Ramos (cell line): ENCODE results near the gene CLIC4.

Source experiments
- in situ Hi-C: fragments of 300-500 bp; cut with MboI; formaldehyde crosslinking; loops from one replicate; pipeline ENCODE4 v1.14.3; 2022; ENCODE audit warnings: low sequenced_read_pairs; ENCODE audit not compliant: unreplicated experiment

Gene CLIC4

DNA sequence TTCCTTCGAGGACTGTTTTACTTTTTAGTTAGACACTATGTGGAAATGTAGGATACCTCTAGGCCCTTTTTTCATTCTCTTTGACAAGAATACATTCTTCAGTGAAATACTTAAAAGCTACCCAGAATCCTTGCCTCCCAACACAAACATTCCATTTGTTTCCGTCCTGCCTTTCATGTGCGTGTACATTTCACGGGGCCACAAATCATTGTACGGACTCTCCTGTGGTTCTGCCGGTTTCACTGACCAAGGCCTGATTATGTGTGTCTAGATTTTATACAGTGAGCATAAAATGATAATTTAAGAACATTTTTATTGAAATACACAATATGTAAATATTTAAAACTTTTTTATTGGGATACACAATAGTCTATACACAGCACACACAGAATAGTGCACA, 108.4 kb downstream of the CLIC4 start:
- in situ Hi-C loops = loop anchor here (10.0 kb wide), 1 partner anchor 201 kb away; no protein-coding TSS in a partner anchor

DNA sequence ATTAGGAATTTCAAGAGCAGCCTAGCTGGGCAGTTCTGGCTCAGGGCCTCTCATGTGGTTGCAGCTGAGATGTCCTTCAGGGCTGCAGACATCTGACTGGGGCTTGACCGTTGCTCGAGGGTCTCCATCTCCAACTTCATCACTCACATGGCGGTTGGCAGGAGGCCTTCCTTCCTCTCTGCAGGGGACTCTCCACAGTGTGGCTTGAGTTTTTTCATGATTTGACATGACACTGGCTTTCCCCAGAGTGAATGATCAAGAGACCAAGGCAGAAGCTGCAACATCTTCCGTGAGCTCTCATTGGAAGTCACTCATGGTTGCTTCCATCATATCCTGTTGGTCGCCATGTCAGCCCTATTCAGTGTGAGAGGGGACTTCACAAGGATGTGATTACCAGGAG, 110.2 kb downstream of the CLIC4 start:
- in situ Hi-C loops = loop anchor here (10.0 kb wide), 1 partner anchor 199 kb away; no protein-coding TSS in a partner anchor

DNA sequence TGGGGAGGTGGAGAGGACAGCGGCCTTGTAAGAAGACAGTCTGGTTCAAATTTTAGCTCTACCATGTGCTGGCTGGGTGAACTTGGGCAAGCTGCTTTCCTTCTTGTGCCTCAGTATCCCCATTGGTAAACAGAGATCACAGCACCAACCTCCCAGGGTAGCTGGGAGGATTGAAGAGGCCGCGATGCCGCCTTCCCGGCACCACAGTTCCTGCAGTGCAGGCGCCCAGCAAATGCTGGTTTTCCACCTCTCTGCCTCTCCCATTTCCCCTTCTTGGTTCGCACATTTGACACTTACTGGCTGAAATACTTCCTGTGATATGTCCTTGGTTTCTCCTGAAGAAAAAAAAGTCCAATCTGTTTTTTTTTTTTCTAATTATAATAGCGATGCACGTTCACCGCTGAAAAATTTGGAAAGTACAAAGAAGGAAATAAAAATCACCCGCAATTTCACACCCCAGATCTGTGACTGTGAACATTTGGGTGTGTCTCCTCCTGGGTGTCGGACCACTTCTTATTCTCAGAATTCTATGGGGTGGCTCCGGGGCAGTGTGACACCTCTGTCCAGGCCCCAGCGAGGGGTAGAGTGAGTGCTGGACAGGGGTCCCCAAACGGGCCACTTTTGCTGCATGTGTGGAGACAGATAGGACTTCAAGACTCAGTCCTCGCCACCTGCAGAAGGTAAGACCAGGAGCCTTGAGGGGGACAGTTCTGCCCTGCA, 111.7 kb downstream of the CLIC4 start:
- in situ Hi-C loops = loop anchor here (10.0 kb wide), 1 partner anchor 198 kb away; no protein-coding TSS in a partner anchor

DNA sequence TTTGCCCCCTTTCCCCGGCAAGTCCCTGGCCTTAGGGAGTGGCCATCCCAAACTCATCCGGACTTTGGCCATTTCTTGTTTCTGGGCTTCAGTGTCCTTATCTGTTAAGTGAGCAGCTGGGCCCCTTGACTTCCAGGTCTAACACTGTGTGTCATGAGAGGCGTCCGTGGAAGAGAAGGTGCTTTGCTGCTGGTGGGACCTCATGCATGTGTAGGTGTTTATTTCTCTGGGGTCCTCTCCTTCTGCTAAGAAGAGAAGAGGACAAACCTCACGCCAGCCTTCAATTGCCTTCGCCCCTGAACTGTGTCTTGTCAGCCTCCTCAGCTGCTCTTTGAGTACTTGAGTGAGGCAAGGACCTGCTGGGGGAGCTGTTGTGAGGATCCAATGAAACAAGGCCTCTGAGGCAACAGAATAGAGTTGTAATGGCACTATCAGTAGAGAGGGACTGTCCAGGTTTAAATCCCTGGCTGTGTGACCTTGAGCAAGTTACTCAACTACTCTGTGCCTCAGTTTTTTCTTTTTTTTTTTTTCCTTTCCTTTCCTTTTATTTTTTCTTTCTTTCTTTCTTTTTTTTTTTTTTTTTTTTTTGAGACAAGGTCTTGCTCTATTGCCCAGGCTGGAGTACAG, 112.4 kb downstream of the CLIC4 start:
- in situ Hi-C loops = loop anchor here (10.0 kb wide), 1 partner anchor 197 kb away; no protein-coding TSS in a partner anchor

DNA sequence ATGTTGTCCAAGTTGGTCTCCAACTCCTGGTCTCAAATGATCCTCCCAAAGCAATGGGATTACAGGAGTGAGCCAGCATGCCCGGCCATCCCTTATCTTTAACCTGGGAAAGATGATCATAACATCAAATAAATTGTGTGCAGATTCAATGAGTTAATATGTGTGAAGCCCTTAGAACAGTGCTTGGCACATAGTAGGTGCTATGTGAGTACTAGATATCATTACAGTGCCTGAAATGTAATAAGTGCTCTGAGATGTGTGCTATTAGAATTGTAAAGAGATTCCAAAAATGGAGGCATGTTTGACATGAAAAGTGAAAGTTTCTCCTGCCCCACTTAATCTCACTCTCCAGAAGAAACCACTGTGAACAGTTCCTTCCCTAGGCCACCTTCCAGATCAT, 113.0 kb downstream of the CLIC4 start:
- in situ Hi-C loops = loop anchor here (10.0 kb wide), 1 partner anchor 197 kb away; no protein-coding TSS in a partner anchor

DNA sequence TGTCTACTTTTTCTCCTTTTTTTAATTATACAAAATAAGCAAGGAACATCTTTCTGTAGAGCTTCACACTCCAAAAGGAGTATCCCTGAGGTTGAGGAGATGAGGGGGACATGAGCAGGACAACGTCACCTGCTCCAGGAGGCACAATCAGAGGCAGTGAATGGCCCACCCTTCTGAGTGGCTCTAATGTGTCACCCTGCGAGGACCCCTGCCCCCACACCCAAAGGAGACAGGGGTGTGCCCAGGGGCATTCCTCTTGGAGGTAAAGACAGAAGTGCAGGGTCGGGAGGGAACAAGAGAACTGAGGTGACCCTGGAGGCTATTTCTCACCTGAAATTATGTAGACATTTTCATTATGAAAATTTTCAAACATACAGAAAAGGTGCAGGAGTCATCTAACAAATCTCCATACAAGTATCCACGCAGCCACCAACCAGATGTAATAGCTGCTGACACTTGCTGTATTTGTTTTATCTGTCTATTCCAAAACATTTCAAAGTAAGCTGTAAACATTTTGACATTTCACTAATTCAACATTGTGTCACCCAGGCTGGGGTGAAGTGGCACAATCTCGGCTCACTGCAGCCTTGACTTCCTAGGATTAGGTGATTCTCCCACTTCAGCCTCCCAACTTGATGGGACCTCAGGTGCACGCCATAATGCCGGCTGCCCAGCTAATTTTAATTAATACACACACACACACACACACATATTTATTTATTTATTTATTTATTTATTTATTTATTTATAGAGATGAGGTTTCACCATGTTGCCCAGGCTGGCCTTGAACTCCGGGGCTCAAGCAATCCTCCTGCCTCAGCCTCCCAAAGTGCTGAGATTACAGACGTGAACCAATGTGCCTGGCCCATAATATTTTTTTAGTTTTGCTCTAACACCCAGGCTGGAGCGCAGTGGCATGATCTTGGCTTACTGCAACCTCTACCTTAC, 114.1 kb downstream of the CLIC4 start:
- in situ Hi-C loops = loop anchor here (10.0 kb wide), 1 partner anchor 195 kb away; no protein-coding TSS in a partner anchor

DNA sequence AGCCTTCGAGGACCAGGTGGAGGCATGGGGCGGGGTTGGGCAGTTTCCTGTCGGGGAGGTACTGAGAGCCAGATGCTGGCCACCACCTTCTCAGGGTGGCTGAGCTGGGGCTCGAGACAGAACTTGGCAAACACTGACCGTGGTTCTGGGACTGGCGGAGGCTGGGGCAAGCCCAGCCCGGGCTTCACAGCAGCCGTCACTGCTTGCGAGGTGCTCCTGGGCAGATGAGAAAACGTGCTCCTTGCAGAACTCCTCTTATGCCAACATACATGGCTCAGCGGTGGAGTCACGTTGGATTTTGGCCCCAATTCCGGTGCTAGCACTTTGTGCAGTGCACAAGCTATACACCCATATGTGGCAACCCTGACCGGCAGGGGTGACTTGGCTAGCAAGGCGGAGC, 115.6 kb downstream of the CLIC4 start:
- in situ Hi-C loops = no loop called here

DNA sequence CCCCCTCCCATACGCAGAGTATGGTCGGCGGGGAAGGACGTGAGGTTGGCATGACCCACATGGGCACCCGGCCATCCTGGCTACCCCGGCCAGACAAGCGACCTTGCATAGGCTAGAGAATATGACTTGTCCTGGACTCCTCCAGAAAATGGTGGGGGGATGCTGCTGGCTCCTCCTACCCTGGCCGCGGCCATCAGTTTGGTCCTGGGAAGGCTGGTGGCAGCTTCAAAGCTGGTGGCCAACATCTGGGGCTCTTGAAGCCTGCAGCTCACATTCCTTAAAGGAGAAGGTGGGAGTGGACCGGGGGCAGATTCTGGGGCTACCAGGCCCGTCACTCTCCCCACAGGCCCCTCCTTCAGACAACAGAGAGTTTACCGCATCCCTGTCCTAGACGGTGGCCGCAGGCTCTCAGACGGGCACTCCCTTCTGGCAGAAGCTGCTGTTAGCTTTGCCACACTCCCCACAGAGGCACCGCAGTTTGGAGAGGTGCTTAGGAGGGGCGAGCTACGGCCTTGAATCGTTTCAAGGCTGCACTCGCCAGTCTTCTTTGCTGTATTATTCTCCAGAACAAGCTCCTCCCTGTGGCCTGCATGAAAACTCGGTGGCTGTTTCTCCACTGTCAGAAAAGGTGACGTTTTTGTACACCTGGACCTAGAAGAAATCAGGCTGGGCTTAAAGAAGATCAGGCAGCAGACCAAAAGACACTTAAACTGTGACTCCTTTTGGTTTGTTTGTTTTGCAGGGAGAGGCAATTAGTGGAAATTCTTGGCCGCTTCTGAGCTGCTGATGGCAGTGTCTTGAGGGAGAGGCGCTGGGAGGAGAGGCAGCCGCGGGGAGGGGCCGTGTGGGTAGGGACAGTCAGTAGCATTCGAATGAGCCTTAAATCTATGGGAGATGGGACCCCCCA, 116.8 kb downstream of the CLIC4 start:
- in situ Hi-C loops = no loop called here

DNA sequence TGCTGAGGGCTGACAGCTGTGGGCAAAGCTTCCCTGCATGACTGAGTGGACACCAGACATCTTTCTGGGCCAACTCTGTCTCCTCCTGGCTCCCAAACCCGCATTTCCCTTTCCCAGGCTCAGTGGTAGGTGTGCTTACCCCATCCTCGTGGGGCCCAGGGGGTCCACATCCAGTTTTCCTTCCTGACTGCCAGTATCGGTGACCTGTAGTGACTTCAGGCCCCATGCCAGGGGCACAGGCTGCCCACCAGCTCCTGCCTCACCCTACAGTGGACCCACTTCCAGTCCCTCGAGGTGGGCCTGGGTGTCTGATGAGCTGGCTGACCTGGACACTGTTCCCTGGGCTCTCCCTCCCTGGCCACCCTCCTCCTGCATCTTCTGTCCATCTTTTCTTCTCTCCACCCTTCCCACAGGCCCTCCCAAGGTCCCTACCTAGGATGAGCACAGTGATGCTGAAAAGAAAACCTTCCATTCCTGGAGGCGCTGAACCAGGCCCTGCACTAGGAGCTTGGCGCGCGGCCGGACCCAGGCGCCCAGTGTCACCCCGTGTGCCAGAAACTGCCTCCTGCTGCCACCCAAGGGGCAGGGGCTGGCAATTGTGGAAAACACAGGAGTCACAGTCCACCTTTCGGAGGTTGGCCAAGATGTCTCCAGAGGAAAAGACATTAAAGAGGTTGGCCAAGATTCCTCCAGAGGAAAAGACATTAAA, 117.7 kb downstream of the CLIC4 start:
- in situ Hi-C loops = no loop called here

DNA sequence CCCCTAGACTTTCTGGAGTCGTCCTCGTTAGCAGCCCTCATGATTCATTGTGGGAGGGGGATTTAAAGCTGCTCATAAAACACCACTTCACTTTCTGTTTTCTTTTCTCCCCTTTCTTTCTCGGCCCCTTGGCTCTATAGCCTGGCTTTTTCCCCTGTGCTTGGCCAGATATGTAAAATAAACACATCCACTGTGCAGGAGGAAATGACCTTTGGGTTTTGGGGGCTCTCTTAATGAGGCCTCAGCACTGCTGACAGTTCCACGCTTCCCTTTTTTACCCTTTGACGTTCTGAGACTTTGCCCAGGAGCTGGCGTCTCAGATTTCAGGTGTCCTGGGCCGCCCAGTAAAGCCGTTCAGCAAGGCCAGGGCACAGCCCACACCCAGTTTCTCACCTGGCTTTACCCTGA, 119.1 kb downstream of the CLIC4 start:
- in situ Hi-C loops = no loop called here

DNA sequence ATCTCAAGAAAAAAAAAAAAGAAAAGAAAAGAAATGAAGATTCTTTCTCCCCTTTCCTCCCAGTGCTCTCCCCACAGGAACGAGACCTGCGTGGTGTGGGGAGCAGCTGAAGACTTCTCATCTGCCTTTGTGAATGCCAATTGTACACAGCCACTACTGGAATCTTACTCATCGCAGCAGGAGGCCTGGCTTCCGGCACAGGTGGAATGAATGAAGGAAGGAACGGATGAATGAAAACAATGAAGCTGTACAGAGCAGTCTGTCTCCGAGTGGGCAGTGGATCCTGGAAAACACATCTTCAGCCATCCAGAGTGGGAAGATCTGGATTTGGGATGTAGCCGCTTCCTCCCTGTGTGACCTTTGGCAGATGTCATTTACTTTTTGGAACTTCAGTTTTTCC, 119.9 kb downstream of the CLIC4 start:
- in situ Hi-C loops = no loop called here

DNA sequence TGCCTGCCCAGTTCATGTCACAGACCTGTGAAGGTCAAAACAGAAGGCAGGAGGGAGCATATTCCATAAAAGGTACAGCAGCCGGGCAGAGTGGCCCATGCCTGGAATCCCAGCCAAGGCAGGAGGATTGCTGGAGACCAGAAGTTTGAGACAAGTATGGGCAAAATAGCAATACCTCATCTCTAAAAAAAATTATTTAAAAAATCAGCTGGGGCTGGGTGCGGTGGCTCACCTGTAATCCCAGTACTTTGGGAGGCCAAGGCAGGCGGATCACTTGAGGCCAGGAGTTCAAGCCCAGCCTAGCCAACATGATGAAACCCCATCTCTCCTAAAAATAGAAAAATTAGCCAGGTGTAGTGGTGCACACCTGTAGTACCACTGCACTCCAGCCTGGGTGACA, 120.3 kb downstream of the CLIC4 start:
- in situ Hi-C loops = no loop called here

DNA sequence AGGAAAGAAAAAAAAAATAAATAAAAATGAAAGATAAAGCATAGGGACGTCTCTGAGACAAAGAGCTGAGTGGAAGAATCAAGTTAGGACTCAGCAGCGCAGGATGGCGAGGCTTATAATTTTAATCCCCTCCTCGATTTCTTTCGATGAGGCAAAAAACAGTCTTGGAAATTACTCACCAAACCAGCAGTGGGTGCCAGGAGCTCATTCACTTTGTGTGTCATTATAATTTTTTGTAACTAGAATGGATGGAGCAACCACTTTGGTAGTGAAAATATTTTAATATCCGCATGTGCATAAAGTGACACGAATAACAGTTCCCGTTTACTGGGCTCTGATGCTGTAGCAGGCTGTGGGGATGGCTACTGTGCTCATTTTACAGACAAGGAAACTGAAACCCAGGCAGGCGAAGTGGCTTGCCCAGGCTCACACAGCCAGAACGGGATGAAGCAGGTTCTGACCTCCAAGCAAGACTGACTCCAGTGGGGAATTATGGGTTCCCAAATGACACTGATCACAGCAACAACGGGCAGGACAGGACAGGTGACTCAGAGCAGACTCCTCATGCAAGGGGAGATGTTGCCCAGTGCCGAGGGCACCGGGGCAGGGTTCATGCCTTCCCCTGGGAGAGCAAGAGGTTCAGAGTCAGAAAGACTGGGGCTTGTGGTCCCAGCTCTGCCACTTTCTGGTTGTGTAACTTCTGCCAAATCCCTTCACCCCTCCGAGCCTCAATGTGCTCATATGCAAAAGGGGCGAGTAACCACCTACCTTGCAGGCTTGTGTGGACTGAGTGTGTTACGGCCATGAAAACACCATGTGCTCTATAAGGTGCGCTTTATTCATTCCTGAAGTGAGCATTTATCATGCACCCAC, 121.2 kb downstream of the CLIC4 start:
- in situ Hi-C loops = no loop called here

DNA sequence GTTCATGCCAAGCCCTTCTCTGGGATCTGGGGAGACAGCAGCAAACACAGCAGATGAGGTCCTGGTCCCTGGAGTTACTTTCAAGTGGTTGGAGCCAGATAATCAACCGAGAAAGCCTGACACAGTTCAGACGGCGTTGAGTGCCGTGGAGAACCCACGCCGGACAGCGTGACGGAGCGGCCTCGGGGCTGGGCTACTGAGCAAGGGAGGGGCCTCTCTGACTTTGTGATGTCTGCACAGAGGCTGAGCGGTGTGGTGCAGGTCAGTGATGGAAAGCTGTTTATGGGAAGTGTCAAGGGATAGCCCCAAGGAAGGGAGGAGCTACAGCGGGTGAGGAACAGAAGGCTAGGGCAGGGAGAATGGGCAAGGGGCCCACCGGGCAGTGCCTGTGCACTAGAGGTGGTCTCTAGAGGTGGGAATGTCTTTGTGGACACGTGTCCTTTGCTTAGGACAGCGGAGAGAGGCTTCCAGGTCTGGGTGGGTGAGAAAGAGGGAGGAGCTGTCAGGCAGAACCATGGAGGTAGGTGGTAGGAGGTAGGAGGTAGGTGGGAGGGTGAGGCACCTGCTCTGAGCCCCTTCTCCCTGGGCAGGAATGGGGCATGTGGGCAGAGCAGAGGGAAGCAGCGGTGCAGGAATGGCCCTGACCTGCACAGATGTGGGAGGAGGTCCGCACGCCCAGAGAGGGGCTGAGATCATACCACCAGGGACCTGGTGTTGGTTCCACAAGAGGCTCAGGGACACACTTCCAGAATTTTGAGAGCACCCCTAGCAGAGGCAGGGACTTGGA, 122.0 kb downstream of the CLIC4 start:
- in situ Hi-C loops = no loop called here

DNA sequence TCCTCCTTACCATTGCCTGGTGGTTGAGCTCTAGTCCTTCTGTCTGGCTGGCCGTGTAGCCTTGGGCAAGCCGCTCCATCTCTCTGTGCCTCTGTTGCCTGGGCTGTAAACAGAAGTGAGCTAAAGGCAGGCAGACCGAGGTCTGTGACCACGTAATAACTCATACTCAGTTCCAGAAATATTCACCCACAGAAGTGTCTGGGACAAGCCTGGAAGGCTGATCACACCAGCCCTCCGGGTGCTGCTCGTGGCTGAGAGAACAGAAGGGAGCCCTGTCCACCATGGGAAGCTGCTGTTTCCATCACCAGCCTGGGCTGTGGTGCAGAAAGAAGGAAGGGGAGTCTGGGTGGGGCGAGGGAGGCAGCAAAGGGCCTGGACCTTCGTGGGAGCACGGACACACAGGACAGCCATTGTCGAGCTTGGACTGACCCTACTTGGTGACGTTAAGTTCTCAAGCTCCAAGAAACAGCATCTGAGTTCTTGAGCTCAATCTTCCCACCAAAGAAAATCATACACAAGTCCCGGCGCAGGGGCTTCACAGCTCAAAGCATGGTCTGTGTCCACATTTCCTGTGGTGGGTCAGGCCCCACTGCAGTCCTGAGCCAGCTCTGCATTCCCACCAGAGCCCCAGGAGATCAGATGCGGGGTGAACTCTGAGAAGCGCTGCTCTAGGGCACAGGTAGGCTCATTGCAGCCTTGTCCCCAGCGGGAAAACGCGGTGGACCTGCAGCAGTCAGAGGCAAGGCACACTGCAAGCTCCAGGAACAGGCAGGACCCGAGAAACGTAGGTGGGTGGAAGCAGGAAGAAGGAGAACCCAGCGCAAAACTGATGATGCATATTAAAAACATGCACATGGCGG, 123.0 kb downstream of the CLIC4 start:
- in situ Hi-C loops = no loop called here

DNA sequence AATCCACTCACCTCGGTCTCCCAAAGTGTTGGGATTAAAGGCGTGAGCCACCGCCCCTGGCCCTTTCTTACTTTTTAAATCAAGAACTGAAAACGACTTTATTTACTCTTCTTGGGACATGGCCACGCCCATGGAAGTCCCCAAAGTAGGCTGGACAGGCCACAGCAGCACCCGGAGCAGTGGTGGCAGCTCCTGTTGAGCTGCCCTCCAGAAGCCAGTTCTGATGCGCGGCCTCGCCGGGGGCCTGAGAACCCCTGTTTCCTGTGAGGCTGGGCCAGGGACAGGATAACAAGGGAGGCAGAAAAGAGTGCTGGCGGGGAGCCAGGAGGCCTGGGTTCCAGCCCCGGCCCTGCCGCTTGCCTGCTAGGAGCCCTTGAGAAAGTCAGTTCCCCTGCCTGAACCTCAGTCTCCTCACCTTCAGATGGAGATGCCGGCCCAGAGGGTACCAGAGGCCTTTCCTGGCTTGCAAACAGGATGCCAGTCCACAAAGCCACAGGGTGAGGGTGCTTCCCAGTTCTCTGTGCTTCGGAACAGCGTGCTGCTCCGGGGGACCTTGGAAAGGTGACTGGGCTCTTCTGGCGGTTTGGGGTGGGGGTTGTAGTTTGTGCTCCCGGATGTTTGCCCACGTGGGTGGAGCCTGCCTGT, 125.4 kb downstream of the CLIC4 start:
- in situ Hi-C loops = no loop called here
